PFSK-1 (cell line): ENCODE results near the gene GAL3ST1.

Source experiments
- FOXP2 ChIP-seq: optimal IDR thresholded peaks from 2 replicates; pipeline ENCODE3; 2011; ENCODE audit warnings: borderline replicate concordance, control low read depth, inconsistent platforms; ENCODE audit not compliant: insufficient read depth; ENCODE audit errors: extremely low read length, extremely low read depth
- POLR2AphosphoS5 ChIP-seq: IDR thresholded peaks from 2 replicates; pipeline ENCODE4 v1.6.1; 2012; ENCODE audit warnings: low read depth, mild to moderate bottlenecking, control low read depth, low read length, moderate library complexity
- REST ChIP-seq, 2 experiments: IDR thresholded peaks; 2 replicates each; pipeline versions ENCODE4 v1.6.1 to v1.8.0; 2011 to 2012; ENCODE audit warnings: low read depth in 2 of 2, low read length in 2 of 2, control low read depth in 1 of 2, inconsistent platforms in 1 of 2, mild to moderate bottlenecking in 1 of 2, moderate library complexity in 1 of 2; ENCODE audit not compliant: insufficient read depth in 1 of 2
- SIN3A ChIP-seq: IDR thresholded peaks from 2 replicates; pipeline ENCODE4 v1.6.1; 2012; ENCODE audit warnings: mild to moderate bottlenecking, low read length, moderate library complexity, borderline replicate concordance; ENCODE audit not compliant: insufficient read depth
- TAF1 ChIP-seq: IDR thresholded peaks from 2 replicates; pipeline ENCODE4 v1.6.1; 2012; ENCODE audit warnings: low read length, control low read depth, borderline replicate concordance; ENCODE audit not compliant: insufficient read depth

Gene GAL3ST1

GRCh38 chr22:30572210-30572609 is 2.3 kb downstream of the GAL3ST1 start:
- no peak for TF ChIP-seq SIN3A
- no peak for TF ChIP-seq TAF1
- no peak for TF ChIP-seq REST (IDR thresholded peaks at IDR 0.05; ENCODE audit: insufficient read depth in 1 of 2, low read depth in 2 of 2, low read length in 2 of 2)
- TF ChIP-seq POLR2AphosphoS5, result no peak
- no peak for TF ChIP-seq FOXP2

- TF ChIP-seq TAF1 (no peak), POLR2AphosphoS5 (no peak), REST (IDR thresholded peaks at IDR 0.05; ENCODE audit: insufficient read depth in 1 of 2, low read depth in 2 of 2, low read length in 2 of 2) (no peak), FOXP2 (no peak), SIN3A (no peak)
Observed at GRCh38 chr22:30569674-30570202, 4.7 kb downstream of the GAL3ST1 start.

GRCh38 chr22:30568137-30568805 is 6.2 kb downstream of the GAL3ST1 start:
- TF ChIP-seq SIN3A (no peak), TAF1 (no peak), REST (IDR thresholded peaks at IDR 0.05; ENCODE audit: insufficient read depth in 1 of 2, low read depth in 2 of 2, low read length in 2 of 2) (no peak), POLR2AphosphoS5 (no peak), FOXP2 (no peak)

GRCh38 chr22:30566125-30566524 is 8.3 kb downstream of the GAL3ST1 start:
- no peak for TF ChIP-seq TAF1
- TF ChIP-seq FOXP2, result no peak
- no peak for TF ChIP-seq REST (IDR thresholded peaks at IDR 0.05; ENCODE audit: insufficient read depth in 1 of 2, low read depth in 2 of 2, low read length in 2 of 2)
- no peak for TF ChIP-seq POLR2AphosphoS5
- no peak for TF ChIP-seq SIN3A

- no peak for TF ChIP-seq FOXP2
- TF ChIP-seq REST (IDR thresholded peaks at IDR 0.05; ENCODE audit: insufficient read depth in 1 of 2, low read depth in 2 of 2, low read length in 2 of 2), result no peak
- no peak for TF ChIP-seq POLR2AphosphoS5
- TF ChIP-seq SIN3A, result no peak
- no peak for TF ChIP-seq TAF1
Observed at GRCh38 chr22:30565341-30565740, 9.1 kb downstream of the GAL3ST1 start.
